Astrocyte (in vitro differentiated cells and primary cell): Measurements from ENCODE around the gene SUSD3. TPM values are rescaled to one million over a fixed set of nuclear protein-coding genes. Genes with fewer than 3 reads are reported as not detected.
"Not testable (repeated sequence)": the region's sequence is repeated elsewhere in the genome, so short reads cannot be mapped to it uniquely, and the experiment has no call there.

Source experiments
- DNase-seq: peaks from one replicate; pipeline ENCODE4 v3.0.0-alpha.2; 2010; ENCODE audit warnings: low read depth
- FAIRE-seq: peaks from 2 replicates; lab custom pipeline; 2011; peaks lifted over from hg19 to GRCh38; lab: Jason Lieb, UNC
- H2AFZ ChIP-seq: 2 replicates; pipeline ENCODE4 v1.6.0; 2012; ENCODE audit warnings: low read depth, low read length, inconsistent platforms
- H3K27ac ChIP-seq: 2 replicates; pipeline ENCODE4 v1.5.1; 2011; ENCODE audit warnings: low read depth, low read length, inconsistent platforms
- H3K27me3 ChIP-seq: 2 replicates; pipeline ENCODE4 v1.6.0; 2011; ENCODE audit warnings: low read length, inconsistent platforms; ENCODE audit not compliant: insufficient read depth
- H3K36me3 ChIP-seq: 2 replicates; pipeline ENCODE4 v1.5.1; 2011; ENCODE audit warnings: low read length, inconsistent platforms; ENCODE audit not compliant: insufficient read depth
- H3K4me1 ChIP-seq: 2 replicates; pipeline ENCODE4 v1.5.1; 2011; ENCODE audit warnings: low read length, inconsistent platforms; ENCODE audit not compliant: insufficient read depth
- H3K4me2 ChIP-seq: 2 replicates; pipeline ENCODE4 v1.6.0; 2012; ENCODE audit warnings: low read length, inconsistent platforms
- H3K4me3 ChIP-seq: 2 replicates; pipeline ENCODE4 v1.5.1; 2011; ENCODE audit warnings: low read depth, mild to moderate bottlenecking, low read length, inconsistent platforms; ENCODE audit not compliant: insufficient read depth
- H3K79me2 ChIP-seq: 2 replicates; pipeline ENCODE4 v1.6.0; 2012; ENCODE audit warnings: mild to moderate bottlenecking, low read length, inconsistent platforms; ENCODE audit not compliant: insufficient read depth
- H3K9ac ChIP-seq: 2 replicates; pipeline ENCODE4 v1.6.0; 2012; ENCODE audit warnings: mild to moderate bottlenecking, low read length, inconsistent platforms
- H3K9me3 ChIP-seq: 2 replicates; pipeline ENCODE4 v1.5.1; 2012; ENCODE audit warnings: low read depth, mild to moderate bottlenecking, low read length, inconsistent platforms; ENCODE audit not compliant: insufficient read depth
- H4K20me1 ChIP-seq: 2 replicates; pipeline ENCODE4 v1.6.0; 2012; ENCODE audit warnings: low read length, inconsistent platforms; ENCODE audit not compliant: insufficient read depth
- H3K27ac Mint-ChIP-seq: one replicate; pipeline ENCODE4 v1.8.0; 2021; ENCODE audit warnings: mild to moderate bottlenecking, mixed read lengths; ENCODE audit not compliant: unreplicated experiment
- H3K27me3 Mint-ChIP-seq: one replicate; pipeline ENCODE4 v1.8.0; 2021; ENCODE audit warnings: low read depth, mixed read lengths; ENCODE audit not compliant: unreplicated experiment
- H3K36me3 Mint-ChIP-seq: one replicate; pipeline ENCODE4 v1.8.0; 2021; ENCODE audit warnings: low read depth, mixed read lengths; ENCODE audit not compliant: unreplicated experiment
- H3K4me1 Mint-ChIP-seq: one replicate; pipeline ENCODE4 v1.8.0; 2021; ENCODE audit warnings: low read depth, mixed read lengths; ENCODE audit not compliant: unreplicated experiment
- H3K4me3 Mint-ChIP-seq: one replicate; pipeline ENCODE4 v1.8.0; 2021; ENCODE audit warnings: mild to moderate bottlenecking, moderate library complexity, mixed read lengths; ENCODE audit not compliant: unreplicated experiment
- H3K9me3 Mint-ChIP-seq: one replicate; pipeline ENCODE4 v1.8.0; 2021; ENCODE audit warnings: mild to moderate bottlenecking, mixed read lengths; ENCODE audit not compliant: unreplicated experiment
- CTCF ChIP-seq: IDR thresholded peaks from 2 replicates; pipeline ENCODE4 v1.5.1; 2011; ENCODE audit warnings: low read depth, mild to moderate bottlenecking, inconsistent platforms, low read length, moderate library complexity; ENCODE audit not compliant: insufficient read depth
- EZH2 ChIP-seq: IDR thresholded peaks from 2 replicates; pipeline ENCODE4 v1.6.1; 2012; ENCODE audit warnings: mild to moderate bottlenecking, low read length, inconsistent platforms; ENCODE audit not compliant: insufficient read depth
- total RNA-seq: library from RNA; stranded (reverse); gene quantifications from 2 replicates; pipeline ENCODE4 v1.2.1, GENCODE V29; 2021

SUSD3 gene
- total RNA-seq, 1 donor from 2014 or later: not detected

DNA sequence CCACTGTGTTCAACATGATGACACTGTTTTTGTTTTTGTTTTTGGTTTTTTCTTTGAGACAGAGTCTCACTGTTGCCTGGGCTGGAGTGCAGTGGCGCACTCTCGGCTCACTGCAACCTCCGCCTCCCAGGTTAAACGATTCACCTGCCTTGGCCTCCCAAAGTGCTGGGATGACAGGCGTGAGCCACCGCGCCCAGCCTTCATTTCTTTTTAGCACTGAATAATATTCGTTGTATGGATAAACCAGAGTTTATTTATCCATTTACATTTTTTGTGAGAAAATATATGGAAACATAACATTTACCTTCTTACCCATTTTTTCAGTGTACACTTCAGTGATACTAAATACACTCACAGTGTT, 41.8 kb downstream of the SUSD3 start:
- H3K9me3 Mint-ChIP-seq: no peaks in the 10 kb centered on the region
- peaks cover 58% of the 10 kb centered on the region for H4K20me1 ChIP-seq

DNA sequence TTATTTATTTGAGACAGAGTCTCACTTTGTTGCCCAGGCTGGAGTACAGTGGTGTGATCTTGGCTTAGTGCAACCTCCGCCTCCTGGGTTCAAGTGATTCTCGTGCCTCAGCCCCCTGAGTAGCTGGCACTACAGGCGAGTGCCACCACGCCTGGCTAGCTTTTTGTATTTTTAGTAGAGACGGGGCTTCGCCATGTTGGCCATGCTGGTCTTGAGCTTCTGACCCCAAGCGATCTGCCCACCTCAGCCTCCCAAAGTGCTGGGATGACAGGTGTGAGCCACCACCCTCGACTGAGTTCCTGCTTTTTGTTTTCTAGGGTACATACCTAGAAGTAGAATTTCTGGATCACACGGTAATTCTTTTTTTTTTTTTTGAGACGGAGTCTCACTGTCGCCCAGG, 42.6 kb downstream of the SUSD3 start:
- not testable (repeated sequence) for H3K27ac ChIP-seq, H3K9ac ChIP-seq, H3K4me3 ChIP-seq, H3K27me3 Mint-ChIP-seq, H3K4me3 Mint-ChIP-seq, H3K9me3 Mint-ChIP-seq, FAIRE-seq, DNase-seq, H3K36me3 Mint-ChIP-seq, H3K9me3 ChIP-seq, H3K4me2 ChIP-seq, H3K27ac Mint-ChIP-seq, H3K27me3 ChIP-seq, H3K36me3 ChIP-seq, H2AFZ ChIP-seq
- peaks cover 25% of the 10 kb centered on the region for H3K4me1 ChIP-seq
- H3K4me1 Mint-ChIP-seq: peaks cover 11% of the 10 kb centered on the region
- peaks cover 60% of the 10 kb centered on the region for H4K20me1 ChIP-seq
- peaks cover 92% of the 10 kb centered on the region for H3K79me2 ChIP-seq

More for the DNA sequence above, 41.8 kb downstream of the SUSD3 start:
- Histone ChIP-seq H3K79me2 (peaks cover 84% of the 10 kb centered on the region), H3K9ac (no peak overlapping the region), H3K4me2 (no peak overlapping the region), H3K4me3 (no peak overlapping the region), H3K9me3 (no peaks in the 10 kb centered on the region), H3K36me3 (no peaks in the 10 kb centered on the region), H3K27me3 (no peaks in the 10 kb centered on the region), H3K4me1 (peaks cover 25% of the 10 kb centered on the region), H3K27ac (no peak overlapping the region), H2AFZ (no peak overlapping the region)
- FAIRE-seq (no peak), DNase-seq (no peak)
- Mint-ChIP-seq H3K4me1 (peaks cover 11% of the 10 kb centered on the region), H3K36me3 (peaks cover 9% of the 10 kb centered on the region), H3K27me3 (no peaks in the 10 kb centered on the region), H3K4me3 (no peak overlapping the region), H3K27ac (no peak overlapping the region)
- TF ChIP-seq CTCF (no peak), EZH2 (no peak)

- H3K27me3 Mint-ChIP-seq: no peaks in the 10 kb centered on the region
- Histone ChIP-seq H3K9me3 (no peaks in the 10 kb centered on the region), H3K36me3 (no peaks in the 10 kb centered on the region), H3K9ac (no peak overlapping the region), H3K4me1 (no peaks in the 10 kb centered on the region), H2AFZ (no peak overlapping the region), H3K4me2 (no peak overlapping the region), H3K27ac (no peak overlapping the region), H3K27me3 (no peaks in the 10 kb centered on the region), H4K20me1 (peaks cover 62% of the 10 kb centered on the region), H3K79me2 (peaks cover 66% of the 10 kb centered on the region), H3K4me3 (no peak overlapping the region)
- TF ChIP-seq CTCF: no peak
- TF ChIP-seq EZH2: no peak
- H3K36me3 Mint-ChIP-seq: peaks cover 13% of the 10 kb centered on the region
- FAIRE-seq: no peak
- H3K4me3 Mint-ChIP-seq: no peak overlapping the region
- no peak overlapping the region for H3K27ac Mint-ChIP-seq
- H3K9me3 Mint-ChIP-seq: no peaks in the 10 kb centered on the region
- no peak for DNase-seq
- H3K4me1 Mint-ChIP-seq: no peaks in the 10 kb centered on the region
These were observed 47.1 kb downstream of the SUSD3 start for GRCh38 chr9:93105620-93106019.
